GM23338 (cell line): Measurements from ENCODE around the gene CGNL1. TPM values are rescaled to one million over a fixed set of nuclear protein-coding genes. Genes with fewer than 3 reads are reported as not detected.

Source experiments
- ATAC-seq: fragments of 200-7000 bp; cut with Tn5 transposase; 3 replicates; pipeline ENCODE4 v1.9.1; 2020
- DNase-seq: peaks from one replicate; pipeline ENCODE4 v3.0.0-alpha.2; 2015; ENCODE audit warnings: low spot score
- H2AFZ ChIP-seq: fragments of 200-600 bp; sonication (generic); 2 replicates; pipeline ENCODE4 v1.8.0; 2016; ENCODE audit warnings: antibody characterized with exemption, mild to moderate bottlenecking, moderate library complexity
- H3F3A ChIP-seq: fragments of 200-600 bp; sonication (generic); replicated peaks from 2 replicates; pipeline ENCODE4 v1.8.0; 2017; ENCODE audit warnings: antibody characterized with exemption, mixed run types, low read depth
- H3K27ac ChIP-seq: fragments of 200-600 bp; sonication (generic); 2 replicates; pipeline ENCODE4 v1.6.1; 2016; ENCODE audit warnings: low read depth
- H3K27me3 ChIP-seq: fragments of 200-600 bp; sonication (generic); 2 replicates; pipeline ENCODE4 v1.8.0; 2016; ENCODE audit warnings: mild to moderate bottlenecking, mixed run types, moderate library complexity; ENCODE audit not compliant: insufficient read depth
- H3K36me3 ChIP-seq: fragments of 200-600 bp; sonication (generic); 2 replicates; pipeline ENCODE4 v1.8.0; 2016; ENCODE audit warnings: mild to moderate bottlenecking; ENCODE audit not compliant: insufficient read depth
- H3K4me1 ChIP-seq: fragments of 200-600 bp; sonication (generic); 2 replicates; pipeline ENCODE4 v1.8.0; 2016; ENCODE audit warnings: mild to moderate bottlenecking, moderate library complexity; ENCODE audit not compliant: insufficient read depth
- H3K4me2 ChIP-seq: fragments of 200-600 bp; sonication (generic); 2 replicates; pipeline ENCODE4 v1.7.1; 2017; ENCODE audit warnings: mixed run types
- H3K4me3 ChIP-seq: fragments of 200-600 bp; sonication (generic); 2 replicates; pipeline ENCODE4 v1.6.1; 2016; ENCODE audit warnings: mixed run types
- H3K79me2 ChIP-seq: fragments of 200-600 bp; sonication (generic); replicated peaks from 2 replicates; pipeline ENCODE4 v1.8.0; 2017; ENCODE audit warnings: mild to moderate bottlenecking; ENCODE audit not compliant: insufficient read depth
- H3K9me2 ChIP-seq: fragments of 200-600 bp; sonication (generic); 2 replicates; pipeline ENCODE4 v1.8.0; 2017; ENCODE audit not compliant: insufficient read depth
- H4K20me1 ChIP-seq: fragments of 200-600 bp; sonication (generic); replicated peaks from 2 replicates; pipeline ENCODE4 v1.8.0; 2017; ENCODE audit warnings: mild to moderate bottlenecking; ENCODE audit not compliant: insufficient read depth
- H3K27ac Mint-ChIP-seq: 2 replicates; pipeline ENCODE4 v1.8.0; 2020; ENCODE audit warnings: inconsistent platforms, mild to moderate bottlenecking, moderate library complexity, mixed read lengths
- H3K27me3 Mint-ChIP-seq: 3 replicates; pipeline ENCODE4 v1.8.0; 2022; ENCODE audit warnings: low read depth, mild to moderate bottlenecking, moderate library complexity, mixed read lengths, inconsistent platforms; ENCODE audit not compliant: insufficient read depth, poor library complexity
- H3K36me3 Mint-ChIP-seq: 3 replicates; pipeline ENCODE4 v1.8.0; 2021; ENCODE audit warnings: low read depth, mild to moderate bottlenecking, inconsistent platforms, moderate library complexity, mixed read lengths
- H3K4me1 Mint-ChIP-seq: 3 replicates; pipeline ENCODE4 v1.8.0; 2020; ENCODE audit warnings: mild to moderate bottlenecking, inconsistent platforms, mixed read lengths
- H3K4me3 Mint-ChIP-seq: 3 replicates; pipeline ENCODE4 v1.8.0; 2021; ENCODE audit warnings: moderate library complexity, mild to moderate bottlenecking, inconsistent platforms, mixed read lengths
- H3K9me3 Mint-ChIP-seq: 3 replicates; pipeline ENCODE4 v1.8.0; 2020; ENCODE audit warnings: moderate library complexity, mild to moderate bottlenecking, inconsistent platforms, mixed read lengths
- CREB1 ChIP-seq: fragments of 250-450 bp; sonication (Bioruptor Pico); IDR thresholded peaks from 2 replicates; pipeline ENCODE4 v1.5.0; 2020; ENCODE audit warnings: low read depth, mild to moderate bottlenecking, moderate library complexity
- EZH2phosphoT487 ChIP-seq: fragments of 200-600 bp; sonication (generic); IDR thresholded peaks from one replicate; pipeline ENCODE4 v1.8.1; 2018; ENCODE audit warnings: antibody characterized with exemption; ENCODE audit not compliant: unreplicated experiment
- JUNB ChIP-seq: IDR thresholded peaks from one replicate; pipeline ENCODE4 v1.6.1; 2016; ENCODE audit warnings: antibody characterized with exemption; ENCODE audit not compliant: unreplicated experiment
- NANOG ChIP-seq: IDR thresholded peaks from 2 replicates; pipeline ENCODE4 v1.6.1; 2016; ENCODE audit warnings: antibody characterized with exemption, borderline replicate concordance
- POLR2AphosphoS5 ChIP-seq: IDR thresholded peaks from 2 replicates; pipeline ENCODE4 v1.6.1; 2016; ENCODE audit warnings: antibody characterized with exemption, low read depth
- REST ChIP-seq: IDR thresholded peaks from one replicate; pipeline ENCODE4 v1.6.1; 2018; ENCODE audit warnings: antibody characterized with exemption; ENCODE audit not compliant: unreplicated experiment
- STAT1 ChIP-seq: IDR thresholded peaks from one replicate; pipeline ENCODE4 v1.6.1; 2016; ENCODE audit warnings: antibody characterized with exemption; ENCODE audit not compliant: unreplicated experiment
- ZNF114 ChIP-seq: fragments of 250-450 bp; sonication (Bioruptor Pico); IDR thresholded peaks from 2 replicates; pipeline ENCODE4 v1.5.0; 2020; ENCODE audit warnings: mild to moderate bottlenecking, moderate library complexity
- ZNF331 ChIP-seq: fragments of 250-450 bp; sonication (Bioruptor Pico); IDR thresholded peaks from 2 replicates; pipeline ENCODE4 v1.5.0; 2020; ENCODE audit warnings: low read depth, mild to moderate bottlenecking, moderate library complexity
- polyA plus RNA-seq: library from polyadenylated mRNA; unstranded; fragments of >200 nt; fragmentation: Nextera tagmentation; extraction: Ambion mirVana; gene quantifications from 2 replicates; pipeline ENCODE4 v1.2.1, GENCODE V29; 2016
- total RNA-seq: library from RNA; depleted of rRNA; stranded (reverse); fragments of >200 nt; shearing (Covaris generic); gene quantifications from 2 replicates; pipeline ENCODE4 v1.2.3, GENCODE V29; 2014
- TF ChIP-seq, protein P1 (sequence below): IDR thresholded peaks from 2 replicates; pipeline ENCODE4 v1.6.1; 2016; ENCODE audit warnings: antibody characterized with exemption
- TF ChIP-seq, protein P2 (sequence below), 2 experiments: fragments of 200-600 bp in 1 of 2; sonication (generic) in 1 of 2; conservative IDR thresholded peaks; 2 replicates each; pipeline versions ENCODE4 v1.5.1 to v1.6.1; 2016 to 2017; ENCODE audit warnings: antibody characterized with exemption in 2 of 2, low read depth in 2 of 2, mild to moderate bottlenecking in 2 of 2, moderate library complexity in 1 of 2
- TF ChIP-seq, protein P3 (sequence below): fragments of 250-450 bp; sonication (Bioruptor Pico); IDR thresholded peaks from 2 replicates; pipeline ENCODE4 v1.5.0; 2020; ENCODE audit warnings: mild to moderate bottlenecking, moderate library complexity

Gene CGNL1
- total and polyA plus RNA-seq, 2 experiments from 2014 or later = 20.0 to 57.8 TPM

DNA sequence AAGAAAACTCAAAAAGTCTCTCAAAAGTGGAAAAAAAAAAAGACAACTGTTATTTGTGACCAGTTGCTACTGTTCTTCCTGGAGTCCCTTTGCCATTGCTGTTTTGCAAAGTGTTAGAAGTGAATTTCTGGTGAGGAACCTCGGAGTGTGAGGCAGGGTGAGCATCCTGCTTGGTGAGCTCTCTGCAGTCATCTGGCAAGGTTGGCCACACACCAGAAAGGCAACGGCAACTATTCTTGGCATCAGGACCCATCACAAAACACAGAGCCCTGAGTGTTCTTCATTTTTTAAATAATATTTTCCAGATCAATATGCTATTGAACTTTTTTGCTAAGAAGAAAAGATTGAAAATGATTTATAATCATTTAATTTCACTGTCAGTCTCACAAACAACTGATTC, 60.7 kb downstream of the CGNL1 start:
- Mint-ChIP-seq H3K27ac (no peak overlapping the region), H3K4me3 (no peak overlapping the region), H3K9me3 (no peaks in the 10 kb centered on the region), H3K36me3 (peaks cover 23% of the 10 kb centered on the region), H3K27me3 (no peaks in the 10 kb centered on the region), H3K4me1 (peaks cover 49% of the 10 kb centered on the region)
- Histone ChIP-seq H4K20me1 (no peaks in the 10 kb centered on the region), H3K4me1 (peaks cover 15% of the 10 kb centered on the region), H3K4me3 (no peak overlapping the region), H3K27ac (no peak overlapping the region), H3F3A (no peaks in the 10 kb centered on the region), H3K36me3 (peaks cover 4% of the 10 kb centered on the region; the same call in 1 of the 2 replicates), H3K27me3 (no peaks in the 10 kb centered on the region), H3K9me2 (no peaks in the 10 kb centered on the region), H2AFZ (no peak overlapping the region), H3K79me2 (peaks cover 31% of the 10 kb centered on the region), H3K4me2 (no peak overlapping the region)
- ATAC-seq (no peak), DNase-seq (no peak)
- TF ChIP-seq, protein P1, sequence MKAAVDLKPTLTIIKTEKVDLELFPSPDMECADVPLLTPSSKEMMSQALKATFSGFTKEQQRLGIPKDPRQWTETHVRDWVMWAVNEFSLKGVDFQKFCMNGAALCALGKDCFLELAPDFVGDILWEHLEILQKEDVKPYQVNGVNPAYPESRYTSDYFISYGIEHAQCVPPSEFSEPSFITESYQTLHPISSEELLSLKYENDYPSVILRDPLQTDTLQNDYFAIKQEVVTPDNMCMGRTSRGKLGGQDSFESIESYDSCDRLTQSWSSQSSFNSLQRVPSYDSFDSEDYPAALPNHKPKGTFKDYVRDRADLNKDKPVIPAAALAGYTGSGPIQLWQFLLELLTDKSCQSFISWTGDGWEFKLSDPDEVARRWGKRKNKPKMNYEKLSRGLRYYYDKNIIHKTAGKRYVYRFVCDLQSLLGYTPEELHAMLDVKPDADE = no peak
- TF ChIP-seq POLR2AphosphoS5 (no peak), STAT1 (no peak), REST (no peak), NANOG (no peak), ZNF331 (CRISPR knock-in tag) (no peak), ZNF114 (CRISPR knock-in tag) (no peak), JUNB (no peak), EZH2phosphoT487 (no peak), CREB1 (no peak)
- TF ChIP-seq, protein P2, sequence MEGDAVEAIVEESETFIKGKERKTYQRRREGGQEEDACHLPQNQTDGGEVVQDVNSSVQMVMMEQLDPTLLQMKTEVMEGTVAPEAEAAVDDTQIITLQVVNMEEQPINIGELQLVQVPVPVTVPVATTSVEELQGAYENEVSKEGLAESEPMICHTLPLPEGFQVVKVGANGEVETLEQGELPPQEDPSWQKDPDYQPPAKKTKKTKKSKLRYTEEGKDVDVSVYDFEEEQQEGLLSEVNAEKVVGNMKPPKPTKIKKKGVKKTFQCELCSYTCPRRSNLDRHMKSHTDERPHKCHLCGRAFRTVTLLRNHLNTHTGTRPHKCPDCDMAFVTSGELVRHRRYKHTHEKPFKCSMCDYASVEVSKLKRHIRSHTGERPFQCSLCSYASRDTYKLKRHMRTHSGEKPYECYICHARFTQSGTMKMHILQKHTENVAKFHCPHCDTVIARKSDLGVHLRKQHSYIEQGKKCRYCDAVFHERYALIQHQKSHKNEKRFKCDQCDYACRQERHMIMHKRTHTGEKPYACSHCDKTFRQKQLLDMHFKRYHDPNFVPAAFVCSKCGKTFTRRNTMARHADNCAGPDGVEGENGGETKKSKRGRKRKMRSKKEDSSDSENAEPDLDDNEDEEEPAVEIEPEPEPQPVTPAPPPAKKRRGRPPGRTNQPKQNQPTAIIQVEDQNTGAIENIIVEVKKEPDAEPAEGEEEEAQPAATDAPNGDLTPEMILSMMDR (conservative IDR thresholded peaks at IDR 0.05; ENCODE audit: low read depth in 2 of 2) = no peak
- TF ChIP-seq, protein P3, sequence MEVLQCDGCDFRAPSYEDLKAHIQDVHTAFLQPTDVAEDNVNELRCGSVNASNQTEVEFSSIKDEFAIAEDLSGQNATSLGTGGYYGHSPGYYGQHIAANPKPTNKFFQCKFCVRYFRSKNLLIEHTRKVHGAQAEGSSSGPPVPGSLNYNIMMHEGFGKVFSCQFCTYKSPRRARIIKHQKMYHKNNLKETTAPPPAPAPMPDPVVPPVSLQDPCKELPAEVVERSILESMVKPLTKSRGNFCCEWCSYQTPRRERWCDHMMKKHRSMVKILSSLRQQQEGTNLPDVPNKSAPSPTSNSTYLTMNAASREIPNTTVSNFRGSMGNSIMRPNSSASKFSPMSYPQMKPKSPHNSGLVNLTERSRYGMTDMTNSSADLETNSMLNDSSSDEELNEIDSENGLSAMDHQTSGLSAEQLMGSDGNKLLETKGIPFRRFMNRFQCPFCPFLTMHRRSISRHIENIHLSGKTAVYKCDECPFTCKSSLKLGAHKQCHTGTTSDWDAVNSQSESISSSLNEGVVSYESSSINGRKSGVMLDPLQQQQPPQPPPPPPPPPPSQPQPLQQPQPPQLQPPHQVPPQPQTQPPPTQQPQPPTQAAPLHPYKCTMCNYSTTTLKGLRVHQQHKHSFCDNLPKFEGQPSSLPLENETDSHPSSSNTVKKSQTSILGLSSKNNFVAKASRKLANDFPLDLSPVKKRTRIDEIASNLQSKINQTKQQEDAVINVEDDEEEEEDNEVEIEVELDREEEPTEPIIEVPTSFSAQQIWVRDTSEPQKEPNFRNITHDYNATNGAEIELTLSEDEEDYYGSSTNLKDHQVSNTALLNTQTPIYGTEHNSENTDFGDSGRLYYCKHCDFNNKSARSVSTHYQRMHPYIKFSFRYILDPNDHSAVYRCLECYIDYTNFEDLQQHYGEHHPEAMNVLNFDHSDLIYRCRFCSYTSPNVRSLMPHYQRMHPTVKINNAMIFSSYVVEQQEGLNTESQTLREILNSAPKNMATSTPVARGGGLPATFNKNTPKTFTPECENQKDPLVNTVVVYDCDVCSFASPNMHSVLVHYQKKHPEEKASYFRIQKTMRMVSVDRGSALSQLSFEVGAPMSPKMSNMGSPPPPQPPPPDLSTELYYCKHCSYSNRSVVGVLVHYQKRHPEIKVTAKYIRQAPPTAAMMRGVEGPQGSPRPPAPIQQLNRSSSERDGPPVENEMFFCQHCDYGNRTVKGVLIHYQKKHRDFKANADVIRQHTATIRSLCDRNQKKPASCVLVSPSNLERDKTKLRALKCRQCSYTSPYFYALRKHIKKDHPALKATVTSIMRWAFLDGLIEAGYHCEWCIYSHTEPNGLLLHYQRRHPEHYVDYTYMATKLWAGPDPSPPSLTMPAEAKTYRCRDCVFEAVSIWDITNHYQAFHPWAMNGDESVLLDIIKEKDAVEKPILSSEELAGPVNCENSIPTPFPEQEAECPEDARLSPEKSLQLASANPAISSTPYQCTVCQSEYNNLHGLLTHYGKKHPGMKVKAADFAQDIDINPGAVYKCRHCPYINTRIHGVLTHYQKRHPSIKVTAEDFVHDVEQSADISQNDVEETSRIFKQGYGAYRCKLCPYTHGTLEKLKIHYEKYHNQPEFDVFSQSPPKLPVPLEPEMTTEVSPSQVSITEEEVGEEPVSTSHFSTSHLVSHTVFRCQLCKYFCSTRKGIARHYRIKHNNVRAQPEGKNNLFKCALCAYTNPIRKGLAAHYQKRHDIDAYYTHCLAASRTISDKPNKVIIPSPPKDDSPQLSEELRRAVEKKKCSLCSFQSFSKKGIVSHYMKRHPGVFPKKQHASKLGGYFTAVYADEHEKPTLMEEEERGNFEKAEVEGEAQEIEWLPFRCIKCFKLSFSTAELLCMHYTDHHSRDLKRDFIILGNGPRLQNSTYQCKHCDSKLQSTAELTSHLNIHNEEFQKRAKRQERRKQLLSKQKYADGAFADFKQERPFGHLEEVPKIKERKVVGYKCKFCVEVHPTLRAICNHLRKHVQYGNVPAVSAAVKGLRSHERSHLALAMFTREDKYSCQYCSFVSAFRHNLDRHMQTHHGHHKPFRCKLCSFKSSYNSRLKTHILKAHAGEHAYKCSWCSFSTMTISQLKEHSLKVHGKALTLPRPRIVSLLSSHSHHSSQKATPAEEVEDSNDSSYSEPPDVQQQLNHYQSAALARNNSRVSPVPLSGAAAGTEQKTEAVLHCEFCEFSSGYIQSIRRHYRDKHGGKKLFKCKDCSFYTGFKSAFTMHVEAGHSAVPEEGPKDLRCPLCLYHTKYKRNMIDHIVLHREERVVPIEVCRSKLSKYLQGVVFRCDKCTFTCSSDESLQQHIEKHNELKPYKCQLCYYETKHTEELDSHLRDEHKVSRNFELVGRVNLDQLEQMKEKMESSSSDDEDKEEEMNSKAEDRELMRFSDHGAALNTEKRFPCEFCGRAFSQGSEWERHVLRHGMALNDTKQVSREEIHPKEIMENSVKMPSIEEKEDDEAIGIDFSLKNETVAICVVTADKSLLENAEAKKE (CRISPR knock-in tag) = no peak
